CD4-positive, alpha-beta T cell treated with Interleukin-4 for 1 hour (primary cell): ENCODE data around the gene GPALPP1.
A peak's percentile ranks its signal among the peaks of the same experiment; 100 is the strongest.
"Not testable (repeated sequence)": the region's sequence is repeated elsewhere in the genome, so short reads cannot be mapped to it uniquely, and the experiment has no call there.

ENCODE experiments used
- DNase-seq, 2 donors: peaks; one replicate each; pipeline ENCODE4 v3.0.0-alpha.2; 2020 to 2022

GPALPP1 gene, protein sequence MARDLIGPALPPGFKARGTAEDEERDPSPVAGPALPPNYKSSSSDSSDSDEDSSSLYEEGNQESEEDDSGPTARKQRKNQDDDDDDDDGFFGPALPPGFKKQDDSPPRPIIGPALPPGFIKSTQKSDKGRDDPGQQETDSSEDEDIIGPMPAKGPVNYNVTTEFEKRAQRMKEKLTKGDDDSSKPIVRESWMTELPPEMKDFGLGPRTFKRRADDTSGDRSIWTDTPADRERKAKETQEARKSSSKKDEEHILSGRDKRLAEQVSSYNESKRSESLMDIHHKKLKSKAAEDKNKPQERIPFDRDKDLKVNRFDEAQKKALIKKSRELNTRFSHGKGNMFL

DNA sequence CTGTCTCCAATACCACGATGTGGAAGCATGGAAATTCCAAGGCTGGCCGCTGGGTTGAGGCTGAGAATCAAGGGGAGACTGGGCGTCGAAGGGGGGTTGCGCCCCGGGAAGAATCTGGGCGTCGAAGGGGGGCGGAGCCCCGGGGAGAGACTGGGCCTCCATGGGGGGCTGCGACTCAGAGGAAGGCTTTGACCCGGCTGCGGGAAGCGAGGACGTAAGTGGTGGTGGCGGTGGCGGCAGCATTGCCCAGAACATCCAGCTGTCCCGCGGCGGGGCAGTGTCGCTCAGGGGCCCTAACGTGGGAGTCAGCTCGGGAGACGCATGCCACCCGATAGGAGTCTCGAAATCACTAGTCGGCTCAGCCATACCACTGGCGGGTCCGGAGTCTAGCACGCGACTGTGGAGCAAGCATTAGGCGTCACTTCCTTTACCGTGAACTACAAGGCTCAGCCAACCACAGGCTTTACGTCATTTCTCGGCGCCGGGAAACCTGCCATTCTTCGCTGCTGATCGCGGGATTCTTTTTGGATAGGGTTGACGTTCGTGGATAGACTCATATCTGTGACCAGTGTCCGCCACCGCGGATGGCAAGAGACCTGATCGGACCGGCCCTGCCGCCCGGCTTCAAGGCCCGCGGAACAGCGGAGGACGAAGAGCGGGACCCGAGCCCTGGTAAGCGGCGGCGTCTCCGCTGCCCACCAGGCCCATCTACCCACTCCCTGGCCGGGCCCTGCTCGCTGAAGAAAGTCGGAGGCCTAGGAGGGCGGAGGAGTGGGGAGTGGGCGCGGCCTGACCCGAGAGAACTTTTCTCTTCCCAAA is at the start of gene GPALPP1, which contains the start of gene NUFIP1:
Gene GPALPP1, plus strand, starts transcription at position 468 of the 819 bp plus-strand sequence. Its CDS starts 117 bp downstream, at position 585.
Gene NUFIP1, minus strand, starts transcription at position 401 of the 819 bp plus-strand sequence. Its CDS starts 35 bp downstream, at position 366.
- peak; percentile 92 to 93 for DNase-seq

DNA sequence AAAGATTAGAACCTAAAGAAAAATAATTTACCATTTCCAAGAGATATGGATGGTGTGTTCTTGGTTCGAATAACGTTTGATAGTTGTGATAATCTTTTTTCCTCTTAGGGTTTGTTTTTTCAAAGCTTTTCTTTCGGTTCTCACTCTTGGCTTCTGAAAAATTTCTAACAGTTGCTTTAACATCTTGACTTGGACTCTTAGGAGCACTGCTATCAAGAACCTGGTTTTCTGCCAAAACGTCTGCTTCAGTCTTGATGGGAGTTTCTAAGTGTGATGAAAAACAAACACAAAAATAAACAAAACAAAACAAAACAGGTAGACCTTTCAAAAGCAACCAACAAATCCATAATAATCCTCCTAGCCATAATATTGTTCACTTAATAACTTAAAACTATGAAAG is 45.9 kb upstream of the GPALPP1 start:
- DNase-seq = not testable (repeated sequence)

DNA sequence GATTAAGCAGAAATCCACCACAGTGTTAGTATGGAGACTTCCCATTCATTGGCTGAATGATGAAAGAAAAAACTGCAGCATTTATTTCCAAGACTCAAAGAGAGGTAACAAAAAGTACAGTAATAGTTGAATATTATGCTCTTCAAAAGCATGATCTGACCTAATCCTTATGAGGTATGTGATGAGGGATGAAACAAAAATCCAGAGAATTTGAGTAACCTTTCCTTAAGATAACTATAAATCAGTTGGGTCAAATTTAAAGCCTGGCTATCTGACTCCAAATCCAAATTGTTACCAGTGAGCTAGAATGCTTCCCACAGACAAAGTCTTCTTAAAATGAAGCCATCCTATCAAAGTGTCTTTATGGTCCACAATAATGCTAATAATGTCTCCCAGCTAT is 38.2 kb upstream of the GPALPP1 start:
- no peak for DNase-seq

DNA sequence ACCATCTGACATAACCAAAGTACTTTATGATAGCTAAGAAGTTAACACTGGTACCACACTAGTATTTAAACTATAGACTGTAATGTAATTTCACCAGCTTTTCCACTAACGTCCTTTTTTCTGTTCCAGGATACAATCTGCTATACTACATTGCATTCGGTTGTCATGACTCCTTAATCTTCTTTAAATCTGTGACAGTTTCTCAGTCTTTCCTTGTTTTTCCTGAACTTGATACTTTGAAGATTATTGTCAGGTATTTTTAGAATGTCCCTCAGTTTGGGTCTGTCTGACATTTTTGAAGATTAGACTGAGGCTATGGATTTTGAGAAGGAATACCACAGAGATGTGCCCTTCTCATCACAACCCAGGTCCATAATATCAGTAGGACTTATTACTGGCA is 36.7 kb upstream of the GPALPP1 start:
- no peak for DNase-seq

DNA sequence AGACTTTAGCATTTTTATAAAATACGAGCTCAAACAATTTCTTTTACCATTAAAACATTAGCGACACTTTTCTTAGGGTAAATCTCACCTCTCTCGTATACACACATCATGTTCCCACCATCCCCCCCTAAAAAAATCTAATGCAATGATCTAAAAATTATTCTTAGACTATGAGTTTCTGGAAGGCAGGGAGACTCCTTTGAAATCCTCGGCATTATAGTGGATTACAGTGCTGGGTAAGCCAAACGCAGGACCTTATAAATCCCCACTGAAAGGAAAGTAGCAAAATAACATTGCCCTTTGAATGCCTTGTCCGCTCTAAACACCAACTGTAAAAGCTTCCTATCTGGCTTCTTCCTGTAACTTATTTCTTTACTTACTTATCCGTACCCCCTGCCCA is 35.1 kb upstream of the GPALPP1 start:
- DNase-seq = no peak

DNA sequence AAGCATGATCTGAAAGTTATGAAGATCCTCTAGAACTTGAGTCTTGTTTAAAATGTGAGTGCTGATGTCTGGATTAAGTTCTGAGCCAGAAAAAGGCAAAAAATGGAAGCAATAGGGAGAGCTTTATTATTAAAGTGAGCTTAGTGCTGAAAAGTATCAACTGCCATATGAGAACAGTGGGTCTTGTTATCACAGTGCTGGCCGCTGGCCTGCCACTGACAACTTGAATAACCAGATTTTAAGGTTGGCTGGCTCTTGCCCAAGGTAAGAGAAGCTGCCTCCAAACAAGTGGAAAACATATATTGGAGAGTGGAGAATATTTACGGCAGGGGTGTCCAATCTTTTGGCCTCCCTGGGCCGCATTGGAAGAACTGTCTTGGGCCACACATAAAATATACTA is 33.9 kb upstream of the GPALPP1 start:
- no peak for DNase-seq

DNA sequence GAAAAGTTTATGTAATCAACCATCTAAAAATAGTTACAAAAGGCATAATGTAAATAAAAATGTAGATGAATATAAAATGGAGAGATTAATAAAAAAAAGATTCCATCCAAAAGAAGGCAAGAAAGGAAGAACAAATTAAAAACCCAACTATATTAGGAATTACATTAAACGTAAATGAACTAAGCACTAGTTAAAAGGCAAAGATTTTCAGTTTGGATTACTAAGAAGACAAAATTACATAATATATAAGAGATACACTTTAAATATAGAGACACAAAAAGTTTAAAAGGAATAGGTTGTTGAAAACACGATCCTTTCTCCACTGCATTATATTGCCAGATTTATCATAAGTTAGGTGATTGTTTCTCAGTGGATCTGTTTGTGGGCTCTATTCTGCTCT is 27.3 kb upstream of the GPALPP1 start:
- DNase-seq = no peak

DNA sequence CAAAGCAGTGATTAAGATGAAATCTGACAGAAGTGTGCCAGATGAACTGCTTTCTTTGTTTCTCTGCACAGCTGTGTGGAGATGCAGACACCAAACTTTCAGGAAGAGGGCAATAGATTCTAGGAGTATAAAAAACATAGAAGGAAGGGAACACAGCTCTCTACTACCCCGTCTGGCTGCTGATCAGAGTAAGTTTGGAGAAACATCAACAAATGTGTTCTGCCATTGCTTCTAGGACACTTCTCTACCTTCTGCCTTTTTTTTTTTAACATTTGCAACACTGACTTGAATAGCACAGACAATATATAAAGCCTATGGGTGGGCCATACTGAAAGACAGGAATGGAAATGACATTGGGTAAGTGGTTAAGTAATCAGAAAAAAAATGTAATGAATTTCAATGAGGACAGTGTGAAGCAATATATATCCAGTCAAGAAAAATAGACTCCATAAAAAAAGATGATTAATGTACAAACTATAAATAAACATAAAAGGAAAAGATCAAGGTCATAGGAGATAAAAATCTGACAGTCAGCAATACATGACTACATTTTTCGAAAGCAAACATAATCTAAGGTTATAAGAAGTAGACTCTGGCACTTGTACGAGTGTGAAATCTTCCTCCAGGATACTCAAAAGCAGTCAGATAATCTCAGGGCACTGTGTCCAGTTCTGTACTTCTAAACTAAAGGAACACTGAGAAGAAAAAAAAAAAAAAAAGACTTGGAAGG is 21.5 kb upstream of the GPALPP1 start:
- no peak for DNase-seq

DNA sequence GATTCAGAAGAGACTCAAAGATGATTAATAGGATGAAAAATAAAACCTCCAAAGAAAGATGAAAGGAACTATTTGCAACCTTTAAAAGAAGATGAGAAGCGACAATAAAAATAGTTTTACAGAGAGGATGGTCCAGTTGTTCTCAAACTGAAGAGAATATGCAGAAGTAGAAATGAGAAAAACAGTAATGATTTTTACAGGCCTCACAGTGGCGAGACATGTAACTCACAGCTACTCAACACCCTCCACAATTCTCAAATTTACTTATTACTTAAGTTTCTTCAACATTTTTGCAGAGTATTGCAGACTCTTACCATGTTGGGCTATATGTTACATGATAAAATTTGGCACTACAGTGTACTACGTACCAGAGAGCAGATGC is 20.9 kb upstream of the GPALPP1 start:
- no peak for DNase-seq

DNA sequence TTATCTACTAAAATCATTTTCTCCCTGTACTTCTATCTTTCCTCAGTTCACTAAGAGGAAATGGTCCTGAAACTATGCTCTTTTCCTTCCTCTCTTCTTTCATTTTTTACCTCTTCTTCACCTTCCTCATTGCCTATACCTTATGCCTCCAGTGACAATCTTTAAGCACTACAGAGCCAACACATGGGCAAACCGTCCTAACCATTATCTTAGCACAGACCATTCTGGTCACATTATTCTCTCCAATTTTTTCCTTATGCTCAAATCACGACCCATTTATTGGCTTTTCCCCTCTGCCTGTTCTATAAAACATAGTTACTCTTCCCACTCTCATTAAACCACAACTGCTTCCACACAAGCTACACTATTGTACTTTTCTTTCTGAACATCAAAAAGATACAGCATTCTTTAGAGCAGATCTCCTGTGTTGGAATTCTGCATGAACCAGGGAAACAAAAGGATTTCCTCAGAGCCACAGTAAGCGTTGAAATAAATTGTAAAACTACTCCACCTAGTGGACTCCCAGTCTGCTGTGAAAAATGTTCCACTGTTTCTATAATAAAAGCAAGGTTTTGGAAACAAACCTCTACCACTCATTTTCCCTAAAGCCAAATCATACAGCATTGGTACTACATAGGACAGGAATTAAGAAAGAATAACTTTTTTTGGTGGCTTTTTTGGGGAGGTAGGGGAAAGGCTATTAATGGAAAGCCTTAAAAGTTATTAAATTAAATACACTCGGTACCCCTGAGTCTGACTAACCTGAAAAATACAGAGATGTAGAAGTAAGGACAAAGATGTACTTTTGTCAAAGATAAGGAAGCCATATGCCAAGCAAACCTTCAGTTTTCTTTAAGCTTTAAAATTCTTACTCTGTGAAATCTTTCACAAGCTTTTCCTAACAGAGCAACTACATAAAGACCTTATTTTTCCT is 19.5 kb upstream of the GPALPP1 start:
- DNase-seq = peak in 1 of 2 donors; percentile 39

DNA sequence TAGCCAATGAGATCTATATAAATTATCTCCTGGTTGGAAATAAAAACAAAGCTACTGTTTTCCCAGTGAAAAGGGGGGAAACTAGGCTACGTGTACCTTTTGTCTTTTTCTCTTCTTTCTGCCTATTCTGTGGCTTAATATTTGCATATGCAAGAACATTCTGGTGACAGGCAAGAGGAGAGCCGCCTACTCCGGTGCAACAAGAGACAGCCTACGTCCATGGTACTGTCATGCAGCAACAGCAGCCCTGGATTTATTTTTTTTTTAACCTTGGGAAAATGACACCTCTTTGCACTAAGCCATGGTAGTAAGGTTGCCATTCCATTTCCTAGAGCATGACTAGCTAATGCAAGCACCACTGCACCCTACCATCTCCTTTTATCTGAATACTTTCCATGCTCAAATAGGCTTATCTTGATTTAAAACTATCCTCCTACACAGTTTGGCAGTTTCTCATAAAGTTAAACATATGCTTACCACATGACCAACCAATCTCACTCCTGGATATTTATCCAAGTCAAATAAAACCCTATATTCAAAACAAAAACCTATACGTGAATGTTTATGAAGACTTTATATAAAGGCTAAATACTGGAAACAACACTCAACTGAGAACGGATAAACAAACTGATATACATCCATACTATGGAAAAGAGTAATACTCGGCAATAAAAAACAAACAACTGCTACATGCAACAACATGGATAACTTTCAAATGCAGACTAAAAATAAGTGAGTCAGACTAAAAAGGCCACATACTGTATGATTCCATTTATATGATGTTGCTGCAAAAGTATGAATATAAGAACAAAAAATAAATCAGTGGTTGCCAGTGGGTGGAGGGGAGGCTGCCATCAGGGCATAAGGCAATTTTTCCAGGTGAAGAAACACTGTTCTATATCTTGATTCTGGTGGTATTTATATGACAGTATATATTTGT is 17.4 kb upstream of the GPALPP1 start:
- no peak for DNase-seq

DNA sequence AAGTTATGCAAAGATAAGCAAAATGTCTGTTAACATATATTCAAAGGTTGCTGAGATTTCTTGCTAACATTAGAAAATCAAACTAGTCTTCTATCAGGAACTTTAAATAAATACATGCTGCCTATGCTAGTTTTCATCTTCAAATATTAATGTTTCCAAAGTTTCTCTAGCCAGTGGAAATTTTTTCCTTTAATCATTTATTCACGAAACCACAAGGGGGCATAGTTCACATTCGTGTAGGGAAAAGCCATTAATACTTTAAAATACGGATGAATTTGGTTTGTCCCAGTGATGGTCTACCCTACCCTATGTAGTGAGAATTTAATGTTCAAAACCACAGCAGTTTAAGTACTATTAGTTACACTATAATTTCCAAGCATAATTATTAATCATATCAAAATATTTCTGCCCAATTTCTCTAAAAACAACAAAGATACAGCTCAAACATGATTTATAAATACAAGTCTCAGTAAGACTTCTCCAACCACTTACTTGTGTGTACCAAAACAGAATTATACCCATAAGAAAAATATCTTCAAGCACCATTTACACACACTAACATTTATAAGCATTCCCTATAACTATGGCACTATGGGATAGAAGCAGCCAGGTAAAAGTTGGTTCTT is 16.3 kb upstream of the GPALPP1 start:
- DNase-seq = peak in 1 of 2 donors; percentile 25

DNA sequence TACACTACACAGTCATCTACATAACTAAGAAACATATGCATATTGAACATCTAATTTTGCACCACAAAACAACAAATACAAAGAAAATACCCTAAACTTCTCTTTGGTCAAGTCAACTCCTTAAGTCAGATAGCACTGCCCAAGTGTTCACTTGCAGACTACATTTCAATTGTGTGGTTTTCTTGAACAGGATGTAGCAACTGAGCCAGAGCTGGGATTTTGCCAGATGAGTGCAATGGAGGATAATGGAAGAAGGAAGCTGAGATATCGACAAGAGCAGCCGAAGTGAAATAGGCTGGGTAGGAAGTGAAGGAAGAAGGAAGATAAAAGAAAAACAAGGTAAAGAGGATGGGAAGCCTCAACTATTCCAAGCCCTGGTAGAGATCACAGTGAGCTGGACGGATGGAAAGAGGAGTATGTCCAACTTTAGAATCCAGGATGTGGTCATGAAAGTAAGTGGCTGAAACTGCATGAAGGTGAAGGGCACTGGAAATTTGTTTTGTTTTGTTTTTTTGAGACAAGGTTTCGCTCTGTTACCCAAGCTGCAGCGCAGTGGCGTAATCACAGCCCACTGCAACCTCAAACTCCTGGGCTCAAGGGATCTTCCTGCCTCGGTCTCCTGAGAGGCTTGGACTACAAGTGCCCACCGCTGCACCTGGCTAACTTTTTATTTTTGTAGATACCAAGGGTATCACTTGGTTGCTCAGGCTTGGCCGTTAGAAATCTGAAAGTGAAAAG is 15.1 kb upstream of the GPALPP1 start:
- no peak for DNase-seq

DNA sequence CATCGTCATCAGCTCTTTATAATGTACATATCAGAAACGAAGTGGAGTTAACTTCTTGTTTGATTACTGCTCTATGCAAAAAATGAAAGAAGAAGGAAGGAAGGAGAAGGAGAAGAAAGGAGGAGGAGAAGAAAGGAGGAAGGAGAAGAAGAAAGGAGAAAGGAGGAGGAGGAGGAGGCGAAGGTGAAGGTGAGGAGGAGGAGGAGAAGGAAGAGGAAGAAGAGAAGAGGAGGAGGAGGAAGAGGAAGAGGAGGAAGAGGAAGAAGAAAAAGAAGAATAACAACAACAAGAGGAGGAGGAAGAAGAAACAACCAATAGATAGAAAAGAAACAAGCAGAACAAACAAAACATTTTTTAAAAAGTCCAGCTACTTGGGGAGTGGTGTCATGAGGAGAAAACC is 13.1 kb upstream of the GPALPP1 start:
- no peak for DNase-seq

DNA sequence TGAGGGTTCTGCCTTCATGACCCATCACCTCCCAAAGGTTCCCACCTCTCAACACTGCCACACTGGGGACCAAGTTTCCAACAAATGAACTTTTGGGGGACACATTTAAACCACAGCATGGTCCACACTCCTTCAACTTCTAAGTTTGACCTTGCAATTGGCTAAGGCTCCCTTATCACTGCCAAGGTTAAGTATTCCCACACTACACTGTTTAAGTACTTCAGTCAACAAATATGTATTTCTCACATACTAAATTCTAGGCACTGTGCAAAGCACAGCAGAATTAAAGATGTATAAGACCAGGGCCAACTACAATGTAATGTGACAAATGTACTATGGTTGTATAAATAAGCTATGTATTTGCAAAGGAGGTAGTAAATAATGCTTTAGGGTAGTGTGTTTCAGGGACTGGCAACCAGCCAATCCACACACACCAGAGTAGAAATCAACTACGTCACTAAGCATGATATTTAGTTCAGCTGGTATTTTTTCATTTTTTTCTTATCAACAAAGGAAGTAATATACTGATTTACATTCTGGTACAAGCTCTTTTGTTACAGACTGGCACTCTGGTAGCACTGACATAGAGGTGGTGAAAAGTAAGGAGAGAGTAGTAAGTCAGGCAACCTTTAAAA is 12.3 kb upstream of the GPALPP1 start:
- DNase-seq = no peak

DNA sequence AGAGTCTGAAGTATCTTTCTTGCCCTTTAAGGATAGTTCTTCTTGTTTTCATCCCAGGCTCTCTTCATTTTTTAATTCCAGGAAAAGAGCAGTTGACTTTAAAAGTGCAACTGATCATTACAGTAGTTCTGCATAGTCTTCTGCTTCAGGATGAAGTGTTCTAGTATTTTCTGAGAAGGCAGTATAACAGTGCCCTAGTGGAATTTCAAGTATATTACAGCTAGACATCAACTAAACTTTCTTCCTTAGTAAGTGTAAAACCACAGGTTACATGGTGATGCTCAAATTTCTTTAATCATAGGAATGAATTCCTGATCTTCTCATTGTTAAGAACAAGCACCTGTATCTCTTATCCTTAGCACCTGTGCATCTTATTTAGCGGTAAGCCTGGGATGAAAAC is 11.0 kb upstream of the GPALPP1 start:
- no peak for DNase-seq

DNA sequence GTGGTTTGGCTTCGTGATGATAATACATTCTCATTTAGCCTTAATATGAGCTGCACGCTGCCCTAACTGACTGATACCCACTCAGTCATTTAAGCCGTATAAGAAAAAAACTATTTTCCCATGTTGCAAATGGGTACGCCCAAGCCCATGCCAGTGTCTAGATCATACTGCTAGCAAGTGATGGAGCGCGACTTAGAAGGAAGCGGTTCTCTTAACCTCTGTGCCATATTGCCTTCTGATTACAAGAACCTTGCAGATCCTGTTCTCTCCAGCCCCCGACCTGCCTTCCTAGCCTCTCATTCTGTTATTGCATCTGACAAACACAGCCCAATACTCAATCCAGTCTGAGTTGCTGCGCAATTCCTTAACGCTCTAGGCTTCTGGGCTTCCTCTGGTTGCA is 603 bp downstream of the GPALPP1 start:
- no peak for DNase-seq

DNA sequence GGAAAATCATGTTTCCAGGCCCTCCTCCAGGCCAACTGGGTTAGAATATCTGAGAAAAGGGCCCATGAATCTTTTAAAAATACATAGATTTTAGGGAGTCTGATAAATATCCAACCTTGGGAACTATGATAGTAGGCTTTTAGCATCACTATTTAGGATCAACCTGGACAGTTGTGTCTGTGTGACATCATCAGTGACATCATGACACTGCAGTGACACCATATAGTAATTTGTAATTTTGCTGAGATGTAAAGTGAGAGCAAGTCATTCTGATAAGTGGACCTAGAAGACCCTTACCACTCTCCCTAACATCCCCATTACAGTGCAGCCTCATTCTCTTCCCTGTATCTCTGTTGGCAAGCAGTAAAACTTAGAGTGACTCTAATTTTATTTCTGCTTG is 14.1 kb downstream of the GPALPP1 start:
- no peak for DNase-seq

DNA sequence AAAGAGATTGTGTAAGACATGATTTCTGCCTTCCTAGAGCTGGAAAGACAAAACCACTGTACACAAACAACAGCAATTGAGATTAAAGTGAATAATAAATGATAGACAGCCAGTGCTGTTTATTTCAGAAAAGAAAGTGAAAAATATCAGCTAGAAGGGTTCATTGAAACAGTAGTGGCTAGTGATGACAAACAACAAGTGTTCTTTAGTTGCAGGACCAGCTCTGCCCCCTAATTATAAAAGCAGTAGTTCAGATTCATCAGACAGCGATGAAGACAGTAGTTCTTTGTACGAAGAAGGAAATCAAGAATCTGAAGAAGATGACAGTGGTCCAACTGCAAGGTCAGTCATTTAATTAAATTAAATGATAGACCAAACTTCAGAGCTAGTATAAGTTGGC is 14.8 kb downstream of the GPALPP1 start:
- DNase-seq = no peak
